ENCODE results near the gene COX19. TPM values are rescaled to one million over a fixed set of nuclear protein-coding genes. Genes with fewer than 3 reads are reported as not detected.

The COX19 gene
- total RNA-seq, 1 donor from 2014 or later, result 13.1 TPM

DNA sequence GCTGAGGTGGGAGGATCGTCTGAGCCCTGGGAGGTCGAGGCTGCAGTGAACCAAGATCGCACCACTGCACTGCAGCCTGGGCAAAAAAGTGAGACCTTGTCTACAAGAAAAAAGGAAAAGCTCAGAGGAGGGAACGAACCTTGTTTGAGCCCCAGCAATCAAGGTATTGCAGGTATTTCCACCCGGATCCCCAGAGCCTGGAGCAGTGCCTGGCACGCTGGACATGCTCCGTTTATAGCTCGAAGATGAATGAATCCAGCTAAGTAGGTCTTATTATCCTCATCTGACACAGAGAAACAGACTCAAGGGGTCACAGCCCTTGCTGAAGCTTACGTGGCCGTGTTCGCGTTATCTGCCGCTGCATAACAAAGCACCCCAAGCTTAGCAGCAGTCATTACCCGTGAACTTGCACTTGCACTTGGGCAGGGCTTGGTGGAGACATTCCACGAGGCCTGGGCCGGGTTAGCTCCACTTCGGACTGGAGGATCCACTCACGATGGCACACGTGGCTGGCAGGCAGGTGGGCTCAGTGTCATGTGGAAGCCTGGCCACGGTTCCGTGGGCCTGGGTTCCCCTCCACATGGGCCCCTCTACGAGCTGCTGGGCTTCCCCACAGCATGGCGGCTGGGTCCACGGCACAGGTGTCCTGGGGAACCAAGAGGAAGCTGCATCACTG, 3.2 kb upstream of the COX19 start:
- Mint-ChIP-seq H3K4me3 (no peak overlapping the region), H3K27me3 (ENCODE audit: low read depth) (peaks cover 2% of the 10 kb centered on the region), H3K27ac (ENCODE audit: unreplicated experiment) (no peak overlapping the region), H3K9me3 (no peaks in the 10 kb centered on the region), H3K4me1 (peaks cover 23% of the 10 kb centered on the region), H3K36me3 (ENCODE audit: low read depth) (no peaks in the 10 kb centered on the region)
- TF ChIP-seq, protein P1, sequence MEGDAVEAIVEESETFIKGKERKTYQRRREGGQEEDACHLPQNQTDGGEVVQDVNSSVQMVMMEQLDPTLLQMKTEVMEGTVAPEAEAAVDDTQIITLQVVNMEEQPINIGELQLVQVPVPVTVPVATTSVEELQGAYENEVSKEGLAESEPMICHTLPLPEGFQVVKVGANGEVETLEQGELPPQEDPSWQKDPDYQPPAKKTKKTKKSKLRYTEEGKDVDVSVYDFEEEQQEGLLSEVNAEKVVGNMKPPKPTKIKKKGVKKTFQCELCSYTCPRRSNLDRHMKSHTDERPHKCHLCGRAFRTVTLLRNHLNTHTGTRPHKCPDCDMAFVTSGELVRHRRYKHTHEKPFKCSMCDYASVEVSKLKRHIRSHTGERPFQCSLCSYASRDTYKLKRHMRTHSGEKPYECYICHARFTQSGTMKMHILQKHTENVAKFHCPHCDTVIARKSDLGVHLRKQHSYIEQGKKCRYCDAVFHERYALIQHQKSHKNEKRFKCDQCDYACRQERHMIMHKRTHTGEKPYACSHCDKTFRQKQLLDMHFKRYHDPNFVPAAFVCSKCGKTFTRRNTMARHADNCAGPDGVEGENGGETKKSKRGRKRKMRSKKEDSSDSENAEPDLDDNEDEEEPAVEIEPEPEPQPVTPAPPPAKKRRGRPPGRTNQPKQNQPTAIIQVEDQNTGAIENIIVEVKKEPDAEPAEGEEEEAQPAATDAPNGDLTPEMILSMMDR (conservative IDR thresholded peaks at IDR 0.05), result no peak
- DNase-seq (ENCODE audit: low read depth, low spot score), result no peak

DNA sequence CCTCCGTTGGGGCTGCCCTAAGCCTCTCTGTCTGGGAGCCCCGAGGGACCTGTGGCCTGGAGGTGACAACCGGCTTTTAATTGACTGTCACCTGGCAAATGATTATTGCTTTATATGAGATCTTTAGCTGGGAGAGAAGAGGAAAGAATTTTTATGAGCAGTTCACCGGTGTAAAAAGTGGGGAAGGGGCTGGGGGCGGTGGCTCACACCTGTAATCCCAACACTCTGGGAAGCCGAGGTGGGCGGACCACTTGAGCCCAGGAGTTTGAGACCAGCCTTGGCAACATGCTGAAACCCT, 2.6 kb upstream of the COX19 start:
- TF ChIP-seq, protein P1 (conservative IDR thresholded peaks at IDR 0.05), result no peak
- peak overlapping the region; percentile 87 for H3K4me3 Mint-ChIP-seq
- no peak overlapping the region for H3K27ac Mint-ChIP-seq (ENCODE audit: unreplicated experiment)
- DNase-seq (ENCODE audit: low read depth, low spot score), result no peak
- no peaks in the 10 kb centered on the region for H3K9me3 Mint-ChIP-seq
- H3K4me1 Mint-ChIP-seq, result peaks cover 23% of the 10 kb centered on the region
- no peaks in the 10 kb centered on the region for H3K36me3 Mint-ChIP-seq (ENCODE audit: low read depth)
- peaks cover 2% of the 10 kb centered on the region for H3K27me3 Mint-ChIP-seq (ENCODE audit: low read depth)

DNA sequence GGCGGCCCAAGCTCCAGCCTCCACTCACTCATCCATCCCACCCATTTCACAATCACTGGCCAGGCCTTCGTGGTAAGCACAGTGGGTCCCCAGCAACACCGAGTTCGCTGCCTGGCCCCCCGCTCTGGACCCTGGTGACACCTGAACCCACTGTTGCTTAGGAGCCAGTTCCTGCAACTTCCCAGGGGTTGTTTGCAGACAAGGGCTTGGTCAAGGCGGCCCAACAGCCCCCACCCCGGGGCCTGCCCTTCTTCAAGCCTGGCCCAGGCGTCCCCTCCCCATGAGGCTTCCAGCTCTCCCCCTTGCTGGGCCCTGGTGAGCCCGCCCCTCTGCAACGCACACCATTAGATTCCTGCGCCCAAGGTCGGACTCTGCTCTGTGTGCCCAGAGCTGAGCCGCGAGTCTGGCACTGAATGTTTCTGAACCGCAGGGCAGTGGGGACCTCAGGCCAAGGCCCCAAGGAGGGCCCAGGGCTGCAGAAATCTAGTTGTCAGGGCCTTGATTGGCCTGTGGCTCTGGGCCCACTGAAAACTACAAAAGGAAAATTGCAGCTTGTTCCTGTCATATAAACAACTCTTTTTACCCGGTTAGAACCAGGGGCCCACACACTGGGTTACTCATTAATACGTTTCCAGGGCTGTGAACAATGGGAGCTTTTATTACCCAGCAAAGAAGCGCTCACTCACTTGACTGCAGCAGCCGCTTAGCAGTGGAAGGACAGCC, 2.1 kb upstream of the COX19 start:
- H3K4me3 Mint-ChIP-seq, result peak overlapping the region; percentile 87

DNA sequence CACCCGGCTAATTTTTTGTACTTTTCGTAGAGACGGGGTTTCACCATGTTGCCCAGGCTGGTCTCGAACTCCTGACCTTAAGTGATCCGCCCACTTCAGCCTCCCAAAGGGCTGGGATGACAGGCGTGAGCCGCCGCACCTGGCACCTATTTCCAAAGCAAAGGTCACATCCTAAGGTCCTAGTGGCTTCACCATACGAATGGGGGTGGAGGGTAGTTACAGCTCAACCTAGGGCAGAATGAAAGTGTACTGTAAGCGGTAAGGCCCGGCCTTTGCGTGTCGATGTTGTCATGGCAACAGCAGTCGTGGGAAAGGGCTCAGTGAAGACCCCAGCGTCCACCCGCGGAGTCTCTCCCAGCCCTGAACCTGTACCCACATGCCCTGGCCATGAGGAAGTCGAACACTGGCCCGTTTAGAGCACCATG, 1.6 kb upstream of the COX19 start:
- TF ChIP-seq, protein P1 (conservative IDR thresholded peaks at IDR 0.05), result no peak
- Mint-ChIP-seq H3K4me3 (peak overlapping the region; percentile 87), H3K36me3 (ENCODE audit: low read depth) (no peaks in the 10 kb centered on the region), H3K9me3 (no peaks in the 10 kb centered on the region), H3K27me3 (ENCODE audit: low read depth) (peaks cover 2% of the 10 kb centered on the region), H3K27ac (ENCODE audit: unreplicated experiment) (no peak overlapping the region), H3K4me1 (peaks cover 32% of the 10 kb centered on the region)
- no peak for DNase-seq (ENCODE audit: low read depth, low spot score)

More for the DNA sequence above, 2.1 kb upstream of the COX19 start:
- no peaks in the 10 kb centered on the region for H3K36me3 Mint-ChIP-seq (ENCODE audit: low read depth)
- TF ChIP-seq, protein P1 (conservative IDR thresholded peaks at IDR 0.05), result no peak
- H3K9me3 Mint-ChIP-seq, result no peaks in the 10 kb centered on the region
- H3K27ac Mint-ChIP-seq (ENCODE audit: unreplicated experiment), result peak overlapping the region; percentile 93
- peaks cover 2% of the 10 kb centered on the region for H3K27me3 Mint-ChIP-seq (ENCODE audit: low read depth)
- H3K4me1 Mint-ChIP-seq, result peaks cover 26% of the 10 kb centered on the region
- no peak for DNase-seq (ENCODE audit: low read depth, low spot score)

DNA sequence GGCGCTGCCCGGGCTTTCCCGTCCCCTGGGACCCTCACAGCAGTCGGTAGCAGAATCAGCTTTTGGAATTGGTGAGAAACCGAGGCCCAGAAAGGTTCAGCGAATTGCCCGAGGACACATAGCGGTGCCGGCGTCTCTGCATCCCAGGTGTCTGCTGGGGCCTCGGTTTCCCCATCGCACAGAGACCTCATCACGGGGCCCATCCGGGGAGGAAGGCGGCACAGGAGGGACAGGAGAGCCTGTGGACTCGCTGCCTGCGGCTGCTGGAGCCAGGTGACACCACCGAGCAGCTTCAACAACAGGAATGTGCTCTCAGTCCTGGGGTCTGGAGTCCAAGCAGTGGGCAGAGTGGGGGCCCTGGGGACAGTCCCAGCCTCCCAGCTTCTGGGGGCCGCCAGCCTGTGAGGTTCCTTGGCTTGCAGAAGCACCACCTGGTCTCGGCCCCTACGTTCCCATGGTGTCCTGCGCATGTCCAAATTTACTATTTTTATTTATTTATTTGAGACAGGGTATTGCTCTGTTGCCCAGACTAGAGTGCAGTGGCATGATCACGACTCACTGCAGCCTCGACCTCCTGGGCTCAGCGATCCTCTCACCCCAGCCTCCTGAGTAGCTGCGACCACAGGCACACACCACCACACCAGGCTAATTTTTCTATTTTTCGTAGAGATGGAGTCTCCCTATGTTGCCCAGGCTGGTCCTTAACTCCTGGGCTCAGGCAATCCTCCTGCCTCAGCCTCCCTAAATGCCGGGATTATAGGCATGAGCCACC, 539 bp upstream of the COX19 start:
- peak overlapping the region; percentile 87 for H3K4me3 Mint-ChIP-seq
- no peak for DNase-seq (ENCODE audit: low read depth, low spot score)
- H3K27ac Mint-ChIP-seq (ENCODE audit: unreplicated experiment), result no peak overlapping the region
- H3K9me3 Mint-ChIP-seq, result no peaks in the 10 kb centered on the region
- TF ChIP-seq, protein P1 (conservative IDR thresholded peaks at IDR 0.05), result no peak
- peaks cover 2% of the 10 kb centered on the region for H3K27me3 Mint-ChIP-seq (ENCODE audit: low read depth)
- H3K4me1 Mint-ChIP-seq, result peaks cover 32% of the 10 kb centered on the region
- no peaks in the 10 kb centered on the region for H3K36me3 Mint-ChIP-seq (ENCODE audit: low read depth)
